HG02938 (cell line): ENCODE data around the gene S1PR4.
A peak's percentile ranks its signal among the peaks of the same experiment; 100 is the strongest.

ENCODE experiments used
- ATAC-seq: cut with Tn5 transposase; IDR thresholded peaks from one replicate; pipeline ENCODE4 v1.9.1; 2021; ENCODE audit warnings: mild to moderate bottlenecking, moderate library complexity; ENCODE audit not compliant: unreplicated experiment

S1PR4 gene, protein sequence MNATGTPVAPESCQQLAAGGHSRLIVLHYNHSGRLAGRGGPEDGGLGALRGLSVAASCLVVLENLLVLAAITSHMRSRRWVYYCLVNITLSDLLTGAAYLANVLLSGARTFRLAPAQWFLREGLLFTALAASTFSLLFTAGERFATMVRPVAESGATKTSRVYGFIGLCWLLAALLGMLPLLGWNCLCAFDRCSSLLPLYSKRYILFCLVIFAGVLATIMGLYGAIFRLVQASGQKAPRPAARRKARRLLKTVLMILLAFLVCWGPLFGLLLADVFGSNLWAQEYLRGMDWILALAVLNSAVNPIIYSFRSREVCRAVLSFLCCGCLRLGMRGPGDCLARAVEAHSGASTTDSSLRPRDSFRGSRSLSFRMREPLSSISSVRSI

DNA sequence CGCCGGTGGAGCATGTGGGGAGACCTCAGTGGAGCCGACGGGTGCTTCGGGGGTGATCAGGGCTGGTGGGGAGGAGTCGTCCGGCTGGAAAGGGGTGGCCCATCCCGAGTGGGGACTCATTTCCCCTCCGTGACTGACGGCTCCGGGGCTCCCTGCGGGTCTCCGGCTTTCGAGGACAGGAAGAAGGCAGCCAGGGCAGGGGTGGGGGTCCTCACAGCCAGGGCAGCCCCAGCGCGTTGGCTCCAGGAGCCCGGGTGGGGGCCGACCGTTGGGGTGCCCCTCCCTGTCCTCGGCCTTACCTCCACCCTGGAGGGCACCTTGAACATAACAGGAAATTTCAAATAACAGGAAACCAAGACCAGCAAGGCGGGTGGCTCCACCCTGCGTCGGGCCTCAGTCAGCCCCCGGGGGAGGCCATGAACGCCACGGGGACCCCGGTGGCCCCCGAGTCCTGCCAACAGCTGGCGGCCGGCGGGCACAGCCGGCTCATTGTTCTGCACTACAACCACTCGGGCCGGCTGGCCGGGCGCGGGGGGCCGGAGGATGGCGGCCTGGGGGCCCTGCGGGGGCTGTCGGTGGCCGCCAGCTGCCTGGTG is at the start of gene S1PR4:
S1PR4 (plus strand) TSS at position 393 of the 596 bp plus-strand sequence; CDS start at position 417, 24 bp downstream.
- no peak for ATAC-seq

DNA sequence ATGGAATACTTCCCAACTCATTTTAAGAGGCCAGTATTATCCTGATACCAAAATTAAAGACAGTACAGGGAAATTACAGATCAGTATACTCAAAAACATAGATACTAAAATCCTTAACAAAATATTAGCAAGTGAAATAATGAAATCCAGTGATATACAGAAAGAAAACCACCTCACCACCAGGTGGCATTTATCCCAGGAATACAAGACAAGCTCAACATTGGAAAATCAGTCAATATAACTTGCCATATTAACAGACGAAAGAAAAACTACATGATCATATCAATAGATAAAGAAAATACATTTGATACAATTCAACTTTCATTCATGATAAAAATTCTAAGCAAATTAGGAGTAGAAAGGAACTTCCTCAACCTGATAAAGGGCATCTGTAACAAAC is 49.5 kb upstream of the S1PR4 start:
- ATAC-seq: no peak

DNA sequence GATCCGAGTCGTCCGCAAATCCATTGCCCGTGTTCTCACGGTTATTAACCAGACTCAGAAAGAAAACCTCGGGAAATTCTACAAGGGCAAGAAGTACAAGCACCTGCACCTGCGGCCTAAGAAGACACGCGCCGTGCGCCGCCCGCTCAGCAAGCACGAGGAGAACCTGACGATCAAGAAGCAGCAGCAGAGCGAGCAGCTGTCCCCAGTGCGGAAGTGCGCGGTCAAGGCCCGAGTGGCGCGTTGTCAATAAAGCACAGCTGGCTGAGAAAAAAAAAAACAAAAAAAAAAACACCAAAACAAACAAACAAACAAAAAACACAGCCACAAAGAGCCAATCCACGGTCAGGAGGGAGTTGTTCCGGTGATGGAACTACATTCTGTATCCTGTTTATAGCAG is 47.4 kb upstream of the S1PR4 start:
- ATAC-seq: no peak

DNA sequence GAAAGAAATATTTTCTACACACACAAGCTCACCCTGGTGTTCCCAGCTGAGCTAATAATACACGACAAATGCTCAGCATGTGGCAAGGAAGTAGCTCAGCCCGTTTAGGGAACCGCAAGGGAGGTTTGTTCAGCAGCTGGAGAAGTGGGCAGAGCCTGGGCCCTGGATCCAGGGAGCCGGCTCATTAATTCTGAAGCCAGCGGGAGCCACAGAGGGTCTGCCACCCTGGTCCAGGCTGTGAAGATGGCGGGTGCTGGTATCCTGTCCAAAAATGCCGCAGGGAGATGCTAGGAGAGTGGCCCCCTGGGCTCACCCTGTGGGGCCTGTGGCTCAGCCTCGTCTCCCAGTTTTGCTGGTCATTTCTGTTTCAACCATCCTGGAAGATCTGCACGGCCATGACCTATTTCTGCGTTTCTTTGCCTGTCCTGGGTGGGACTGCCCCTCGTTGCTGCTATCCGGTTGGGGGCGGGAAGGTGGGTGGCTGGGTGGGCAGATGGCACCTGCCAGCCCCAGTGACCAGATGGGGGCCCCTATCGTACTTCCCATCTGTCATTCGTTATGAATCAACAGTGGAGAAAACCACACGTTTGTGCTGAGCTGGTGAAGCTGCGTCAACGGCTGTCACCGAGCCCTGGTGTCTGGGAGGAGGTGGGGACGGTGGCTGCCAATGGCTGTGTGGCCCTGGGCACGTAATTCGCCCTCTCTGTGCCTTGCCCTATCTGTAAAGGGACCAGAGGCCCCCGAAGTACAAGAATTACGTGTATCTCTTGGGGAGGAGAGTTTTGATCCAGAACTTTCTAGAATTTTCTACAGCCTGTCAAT is 45.4 kb upstream of the S1PR4 start:
- peak; percentile 47 for ATAC-seq

DNA sequence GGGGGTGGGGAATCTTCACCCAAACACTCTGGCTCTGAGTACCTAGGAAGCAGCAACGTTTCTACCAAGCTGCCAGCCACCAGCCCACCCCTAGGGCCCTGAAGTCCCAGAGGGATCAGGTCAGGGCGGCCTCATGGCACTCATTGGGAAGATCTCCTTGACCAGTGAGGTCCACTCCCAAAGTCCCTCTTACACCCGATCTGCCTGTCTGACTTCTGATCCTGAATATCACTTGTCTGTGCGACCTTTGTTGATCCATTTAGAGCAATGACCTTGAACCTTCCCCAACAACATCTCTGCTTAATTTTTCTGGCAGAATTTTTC is 44.8 kb upstream of the S1PR4 start:
- ATAC-seq: no peak

DNA sequence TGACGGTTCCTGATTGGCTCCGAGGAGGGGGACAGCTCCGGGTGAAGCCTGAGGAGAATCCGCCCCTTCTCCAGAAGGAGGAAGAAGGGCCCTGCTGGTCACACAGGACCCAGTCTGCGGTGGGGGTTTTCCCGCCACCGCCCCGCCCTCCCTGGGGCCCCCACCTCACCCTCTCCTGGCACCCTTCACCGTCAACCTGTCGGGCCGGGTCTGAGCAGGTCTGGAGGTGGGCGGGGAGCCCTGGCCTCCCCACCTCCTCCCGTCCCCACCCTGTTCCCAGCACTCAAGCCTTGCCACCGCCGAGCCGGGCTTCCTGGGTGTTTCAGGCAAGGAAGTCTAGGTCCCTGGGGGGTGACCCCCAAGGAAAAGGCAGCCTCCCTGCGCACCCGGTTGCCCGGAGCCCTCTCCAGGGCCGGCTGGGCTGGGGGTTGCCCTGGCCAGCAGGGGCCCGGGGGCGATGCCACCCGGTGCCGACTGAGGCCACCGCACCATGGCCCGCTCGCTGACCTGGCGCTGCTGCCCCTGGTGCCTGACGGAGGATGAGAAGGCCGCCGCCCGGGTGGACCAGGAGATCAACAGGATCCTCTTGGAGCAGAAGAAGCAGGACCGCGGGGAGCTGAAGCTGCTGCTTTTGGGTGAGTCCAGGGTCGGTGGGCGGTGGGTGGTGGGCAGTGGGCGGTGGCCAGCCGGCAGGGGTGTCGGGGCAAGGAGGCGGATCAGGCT is 42.4 kb upstream of the S1PR4 start, which contains the start of gene GNA15:
GNA15 (plus strand) TSS at position 73 of the 723 bp plus-strand sequence; CDS start at position 491, 418 bp downstream.
- ATAC-seq: no peak

DNA sequence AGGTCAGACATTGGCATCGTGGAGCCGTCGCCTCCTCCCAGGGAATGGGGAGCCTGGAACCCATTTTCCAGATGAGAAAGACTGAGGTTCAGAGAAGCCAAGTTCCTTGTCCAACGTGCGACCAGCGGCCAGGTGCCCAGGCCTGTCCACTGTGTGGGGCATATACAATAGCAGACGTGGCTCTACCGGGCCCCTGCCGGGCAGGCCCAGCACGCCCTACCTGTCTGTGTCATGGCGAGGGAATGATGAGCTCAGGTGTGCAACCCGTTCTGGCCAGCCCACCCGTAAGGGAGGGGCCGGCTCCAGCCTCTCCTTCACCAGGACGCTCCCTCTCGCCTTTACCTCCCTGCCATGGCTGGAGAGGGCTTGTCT is 41.9 kb upstream of the S1PR4 start:
- ATAC-seq: no peak

DNA sequence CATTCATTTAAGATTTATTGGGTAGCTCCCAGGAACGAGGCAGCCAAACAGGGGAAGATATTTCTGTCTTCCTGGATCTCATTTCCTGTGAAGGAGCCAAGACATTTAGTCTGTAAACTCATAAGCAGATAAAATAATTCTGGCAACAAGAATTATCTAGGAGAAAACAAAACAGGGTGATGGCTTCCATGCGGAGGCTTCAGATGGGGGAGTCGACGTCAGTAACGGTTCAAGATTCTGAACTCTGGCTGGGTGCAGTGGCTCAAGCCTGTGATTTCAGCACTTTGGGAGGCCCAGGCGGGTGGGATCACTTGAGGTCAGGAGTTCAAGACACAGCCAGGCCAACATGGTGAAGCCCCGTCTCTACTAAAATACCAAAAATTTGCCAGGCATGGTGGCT is 41.5 kb upstream of the S1PR4 start:
- ATAC-seq: no peak

DNA sequence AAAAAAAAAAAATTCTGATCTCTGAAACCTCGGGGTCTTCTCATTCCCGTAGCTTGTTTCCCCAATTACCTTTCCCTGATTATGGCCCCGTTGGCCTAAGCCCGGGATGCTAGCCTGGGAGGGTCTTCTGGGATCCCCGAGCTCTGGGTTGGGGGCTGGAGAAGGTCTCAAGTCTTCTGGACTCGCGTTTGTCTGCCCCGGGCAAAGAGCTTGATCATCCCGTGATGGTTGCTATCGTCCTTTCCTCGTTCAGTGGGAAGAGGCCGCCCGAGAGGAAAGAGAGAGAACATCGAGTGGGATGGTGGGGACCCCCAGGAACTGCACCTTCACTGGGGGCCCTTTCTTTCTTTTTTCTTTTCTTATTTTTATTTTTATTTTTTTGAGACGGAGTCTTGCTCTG is 40.3 kb upstream of the S1PR4 start:
- ATAC-seq: no peak

DNA sequence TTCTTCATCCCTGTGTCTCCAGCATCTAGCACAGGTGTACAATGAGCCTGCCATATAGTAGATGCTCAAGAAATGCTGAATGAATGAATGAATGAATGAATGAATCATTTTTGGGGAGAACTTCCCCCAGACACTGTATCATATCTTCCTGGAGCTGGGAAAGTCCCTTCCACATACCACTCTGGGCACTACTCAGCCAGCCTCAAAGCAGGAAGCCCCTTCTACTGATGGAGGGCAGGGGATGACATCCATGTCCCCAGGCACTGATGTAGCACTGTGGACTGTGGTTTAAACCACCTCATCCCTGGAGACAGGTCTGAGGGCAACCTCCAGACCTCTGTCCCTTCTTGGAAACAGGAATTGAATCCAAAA is 37.9 kb upstream of the S1PR4 start:
- ATAC-seq: no peak

DNA sequence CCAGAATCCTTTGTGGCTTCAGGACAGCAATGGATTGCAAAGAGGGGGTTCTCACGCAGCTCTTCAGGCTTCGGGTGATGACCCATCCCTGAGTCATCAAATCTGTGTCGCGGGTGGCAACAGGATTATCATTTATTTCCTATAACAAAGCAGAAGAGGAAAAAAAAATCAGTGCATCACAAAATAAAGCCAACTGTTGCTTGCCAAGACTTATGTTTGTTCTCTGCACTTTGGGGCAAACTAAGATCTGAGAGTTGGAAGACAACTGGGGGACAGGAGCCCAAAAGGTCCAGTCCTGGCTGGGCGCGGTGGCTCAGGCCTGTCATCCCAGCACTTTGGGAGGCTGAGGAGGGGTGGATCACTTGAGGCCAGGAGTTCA is 36.3 kb upstream of the S1PR4 start:
- ATAC-seq: no peak

DNA sequence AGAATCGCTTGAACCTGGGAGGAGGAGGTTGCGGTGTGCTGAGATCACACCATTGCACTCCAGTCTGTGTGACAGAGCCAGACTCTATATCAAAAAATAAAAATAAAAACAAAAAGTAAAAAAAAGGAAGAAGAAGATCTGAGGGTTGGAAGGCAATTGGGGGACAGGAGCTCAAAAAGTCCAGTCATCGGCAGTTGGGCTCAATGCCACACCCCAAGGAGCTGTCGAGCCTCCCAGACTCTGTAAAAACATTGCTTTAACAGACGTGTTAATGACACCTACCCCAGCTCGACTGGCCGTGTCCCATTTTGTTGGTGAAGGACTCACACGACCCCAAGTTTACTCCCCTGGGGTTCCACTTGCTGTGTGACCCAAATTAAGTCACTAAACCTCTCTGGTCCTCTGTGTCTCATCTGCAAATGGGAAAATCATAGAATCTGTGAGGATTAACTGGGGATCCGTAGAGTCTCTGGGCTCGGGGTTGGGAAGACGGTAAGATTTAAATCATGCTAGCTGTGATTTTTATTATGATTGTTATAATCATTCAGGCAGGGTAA is 35.7 kb upstream of the S1PR4 start:
- no peak for ATAC-seq

DNA sequence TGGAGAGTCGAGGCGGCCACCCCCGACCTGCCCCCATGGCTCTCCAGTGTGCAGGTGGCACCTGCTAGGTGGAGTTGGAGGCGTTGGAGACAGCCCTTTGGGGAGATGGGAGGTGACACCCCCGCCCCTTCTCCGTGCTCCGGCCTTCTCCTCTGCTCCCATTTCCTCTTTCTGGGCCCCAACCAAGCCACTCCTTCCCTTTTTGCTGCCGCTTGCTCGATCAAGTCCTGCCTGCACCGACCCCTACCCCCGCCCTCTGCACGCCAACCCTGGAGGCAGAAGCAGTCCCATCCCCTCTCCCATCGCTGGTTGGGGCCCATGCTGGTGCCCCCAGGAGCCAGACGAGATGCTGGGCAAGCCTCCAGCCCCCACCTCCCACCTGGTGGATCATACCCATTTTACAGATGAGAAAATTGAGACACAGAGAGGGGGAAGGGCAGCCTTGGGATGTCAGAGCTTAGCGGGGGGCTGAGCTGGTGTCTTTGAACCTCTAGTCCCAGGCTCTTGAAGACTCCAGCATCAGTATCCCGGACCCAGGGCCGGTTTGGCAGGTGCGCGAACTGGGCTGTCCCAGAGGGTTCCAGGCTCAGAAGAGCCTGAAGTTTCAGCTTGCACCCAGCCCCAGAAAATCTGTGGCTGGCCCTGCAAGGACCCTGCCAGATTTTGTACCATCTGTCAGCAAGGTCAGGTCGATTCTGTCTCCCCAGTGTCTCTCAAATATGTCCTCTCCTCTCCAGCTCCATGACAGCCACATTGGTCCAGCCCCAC is 32.5 kb upstream of the S1PR4 start:
- ATAC-seq: no peak

DNA sequence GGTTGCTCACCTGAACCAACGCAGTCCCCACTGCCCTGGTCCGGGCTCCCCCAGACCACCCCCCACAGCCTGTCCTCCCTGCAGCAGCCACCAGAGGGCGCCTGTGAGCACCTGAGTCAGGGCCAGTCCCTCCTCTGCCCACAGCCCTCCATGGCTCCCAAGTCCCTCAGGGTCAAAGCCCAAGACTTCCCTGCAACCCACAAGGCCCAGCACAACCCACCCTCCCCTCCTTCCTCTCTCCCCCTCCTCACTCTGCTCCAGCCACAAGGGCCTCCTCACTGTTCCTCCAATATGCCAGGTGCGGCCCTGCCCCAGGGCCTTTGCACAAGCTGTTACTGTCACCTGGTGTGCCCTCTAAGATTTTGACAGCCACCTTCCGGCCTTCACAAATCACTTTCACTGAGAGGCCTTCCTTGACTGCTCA is 31.9 kb upstream of the S1PR4 start:
- no peak for ATAC-seq

DNA sequence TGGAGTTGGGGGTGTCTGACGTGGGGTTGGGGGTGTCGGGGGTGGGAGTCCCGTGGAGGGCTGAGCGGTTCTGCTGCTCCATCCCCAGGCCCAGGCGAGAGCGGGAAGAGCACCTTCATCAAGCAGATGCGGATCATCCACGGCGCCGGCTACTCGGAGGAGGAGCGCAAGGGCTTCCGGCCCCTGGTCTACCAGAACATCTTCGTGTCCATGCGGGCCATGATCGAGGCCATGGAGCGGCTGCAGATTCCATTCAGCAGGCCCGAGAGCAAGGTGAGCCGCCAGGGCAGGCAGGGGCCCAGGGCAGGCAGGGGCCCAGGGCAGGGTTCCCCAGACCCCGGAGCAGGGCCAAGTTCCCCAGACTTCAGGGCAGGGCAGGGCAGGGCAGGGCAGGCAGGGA is 30.1 kb upstream of the S1PR4 start:
- no peak for ATAC-seq

DNA sequence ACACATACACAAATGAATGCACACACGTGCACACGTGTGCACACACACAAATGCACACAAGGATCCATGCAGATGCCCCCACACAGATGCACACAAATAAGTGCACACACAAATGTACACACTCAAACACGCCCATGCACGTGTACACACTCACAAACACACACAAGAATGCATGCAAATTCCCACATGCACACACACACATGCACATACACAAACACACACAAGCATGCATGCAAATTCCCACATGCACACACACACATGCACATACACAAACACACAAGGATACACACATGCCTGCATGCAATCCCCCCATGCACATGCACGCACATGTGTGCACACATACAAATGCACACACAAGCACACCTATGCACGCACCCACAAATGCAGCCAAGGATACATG is 29.5 kb upstream of the S1PR4 start:
- no peak for ATAC-seq

DNA sequence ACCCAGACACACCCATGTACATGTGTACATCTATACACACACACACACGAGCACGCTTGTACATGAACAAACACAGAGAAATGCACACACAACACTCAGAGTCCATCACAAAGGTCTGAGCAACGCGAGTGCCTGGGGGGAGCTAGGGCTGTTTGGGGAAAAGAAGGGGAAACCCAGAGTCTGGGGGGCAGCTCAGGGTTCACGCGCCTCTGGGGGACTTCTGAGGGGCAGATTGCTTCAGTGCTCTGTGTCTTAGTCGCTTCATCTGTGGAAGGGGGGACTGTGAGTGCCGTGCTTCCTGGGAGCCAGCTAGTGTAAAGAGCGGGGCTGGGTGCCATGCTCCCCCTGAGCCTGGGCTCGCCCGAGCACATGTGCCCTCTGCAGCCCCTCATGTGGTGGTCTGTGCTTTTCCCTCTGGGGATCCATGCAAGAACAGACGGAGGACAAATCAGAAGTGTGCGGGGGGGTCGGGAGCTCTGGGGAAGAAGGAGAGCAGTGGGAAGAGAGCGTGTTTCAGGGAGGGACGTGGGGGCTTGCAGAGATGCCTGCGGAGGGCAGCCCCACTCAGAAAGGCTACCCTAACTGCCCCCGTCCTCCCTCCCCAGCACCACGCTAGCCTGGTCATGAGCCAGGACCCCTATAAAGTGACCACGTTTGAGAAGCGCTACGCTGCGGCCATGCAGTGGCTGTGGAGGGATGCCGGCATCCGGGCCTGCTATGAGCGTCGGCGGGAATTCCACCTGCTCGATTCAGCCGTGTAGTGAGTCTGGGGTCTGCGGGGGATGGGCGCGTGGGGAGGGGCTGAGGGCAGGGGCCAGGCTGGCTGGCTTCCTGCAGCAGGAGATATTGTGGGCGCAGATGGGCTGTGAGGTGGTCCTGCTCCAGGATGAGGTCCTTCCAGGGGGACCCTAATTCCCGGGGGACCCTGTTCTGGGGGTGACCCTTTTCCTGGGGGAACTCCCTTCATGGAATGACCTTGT is 28.8 kb upstream of the S1PR4 start:
- no peak for ATAC-seq

DNA sequence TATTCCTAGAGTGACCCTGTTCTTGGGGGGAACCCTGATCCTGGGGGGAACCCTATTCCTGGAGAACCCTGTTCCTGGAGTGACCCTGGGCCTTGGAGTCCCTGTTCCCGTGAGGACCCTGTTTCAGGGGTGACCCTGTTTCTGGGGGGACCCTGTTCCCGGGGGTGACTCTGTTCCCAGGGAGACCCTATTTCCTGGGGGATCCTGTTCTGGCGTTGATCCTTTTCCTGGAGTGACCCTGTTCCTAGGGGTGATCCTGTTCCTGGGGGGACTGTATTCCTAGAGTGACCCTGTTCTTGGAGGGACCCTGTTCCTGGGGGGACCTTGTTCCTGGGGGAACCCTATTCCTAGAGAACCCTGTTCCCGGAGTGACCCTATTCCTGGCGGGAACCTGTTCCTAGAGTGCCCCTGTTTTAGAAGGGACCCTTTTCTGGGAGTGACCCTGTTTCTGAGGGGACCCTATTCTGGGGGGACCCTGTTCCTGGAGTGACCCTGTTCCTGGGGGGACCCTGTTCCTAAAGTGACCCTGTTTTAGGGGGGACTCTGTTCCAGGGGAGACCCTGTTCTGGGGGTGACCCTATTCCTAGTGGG is 27.7 kb upstream of the S1PR4 start:
- ATAC-seq: no peak
